Uterus (tissue), 4 donors: ENCODE measurements around the gene VSTM2L. TPM values are rescaled to one million over a fixed set of nuclear protein-coding genes. Genes with fewer than 3 reads are reported as not detected.

ENCODE experiments used
- DNase-seq, 2 donors: peaks; one replicate each; pipeline ENCODE4 v3.0.0-alpha.2; 2019 to 2020
- H3K27ac ChIP-seq, 2 donors: fragments of 200-600 bp; sonication (generic); 1 replicate in 1 of 2; 2 replicates in 1 of 2; pipeline ENCODE4 v1.5.1; 2016 to 2018
- H3K27me3 ChIP-seq, 2 donors: fragments of 200-600 bp; sonication (generic); one replicate each; pipeline ENCODE4 v1.5.1; 2018 to 2019; ENCODE audit warnings: control low read depth in 1 of 2
- H3K36me3 ChIP-seq, 2 donors: fragments of 200-600 bp; sonication (generic); one replicate each; pipeline ENCODE4 v1.5.1; 2019; ENCODE audit warnings: control low read depth in 1 of 2
- H3K4me1 ChIP-seq, 2 donors: fragments of 200-600 bp; sonication (generic); one replicate each; pipeline ENCODE4 v1.5.1; 2018 to 2019; ENCODE audit warnings: control low read depth in 1 of 2
- H3K4me3 ChIP-seq, 2 donors: fragments of 200-600 bp; sonication (generic); 1 replicate in 1 of 2; 2 replicates in 1 of 2; pipeline ENCODE4 v1.5.1; 2018 to 2019; ENCODE audit warnings: mild to moderate bottlenecking in 1 of 2
- H3K9me3 ChIP-seq, 2 donors: fragments of 200-600 bp; sonication (generic); one replicate each; pipeline ENCODE4 v1.5.1; 2019; ENCODE audit warnings: control low read depth in 1 of 2
- CTCF ChIP-seq, 4 experiments: fragments of 200-600 bp in 2 of 4; fragments of 450-650 bp in 2 of 4; sonication (generic) in 2 of 4; IDR thresholded peaks; one replicate each; pipeline ENCODE4 v1.5.1; 2016 to 2019; ENCODE audit warnings: antibody characterized with exemption in 4 of 4, mild to moderate bottlenecking in 2 of 4, moderate library complexity in 1 of 4
- POLR2A ChIP-seq, 2 donors: fragments of 450-650 bp; IDR thresholded peaks; one replicate each; pipeline ENCODE4 v1.6.1; 2016; ENCODE audit warnings: antibody characterized with exemption in 2 of 2, mild to moderate bottlenecking in 1 of 2, moderate library complexity in 1 of 2
- intact Hi-C: fragments of 100-400 bp; cut with DNase I; formaldehyde crosslinking; loops from one replicate; pipeline ENCODE4 v1.15.1; 2023; ENCODE audit warnings: low total_unique reads
- total RNA-seq, 4 donors: library from RNA; depleted of rRNA in 3 of 4; stranded (reverse); fragments of >200 nt in 3 of 4; gene quantifications; one replicate each; pipeline versions ENCODE4 v1.1.0 to v1.2.4, GENCODE V29; 2014 to 2023
- donor health status: DM: yes; HTN: yes; CAD: no.

VSTM2L gene
- total RNA-seq, 4 donors from 2014 or later: 0.29 to 5.7 (median 0.73) TPM

- no peak for TF ChIP-seq POLR2A (IDR thresholded peaks at IDR 0.05)
- TF ChIP-seq CTCF (IDR thresholded peaks at IDR 0.05): no peak
- no peak overlapping the region for H3K4me3 ChIP-seq
- H3K4me1 ChIP-seq: peaks cover 0 to 9% of the 10 kb centered on the region in 2 donors
- H3K36me3 ChIP-seq: no peaks in the 10 kb centered on the region
- intact Hi-C loops: no loop called here
- peak; percentile 53 to 65 for DNase-seq
- H3K27me3 ChIP-seq: no peaks in the 10 kb centered on the region
- H3K9me3 ChIP-seq: no peaks in the 10 kb centered on the region
- H3K27ac ChIP-seq: no peak overlapping the region
Observed at GRCh38 chr20:37915800-37916570, 13.1 kb downstream of the VSTM2L start.

GRCh38 chr20:37917461-37917860, 14.5 kb downstream of the VSTM2L start:
- peaks cover 0 to 9% of the 10 kb centered on the region in 2 donors for H3K4me1 ChIP-seq
- no peak for DNase-seq
- intact Hi-C loops: no loop called here
- TF ChIP-seq CTCF (IDR thresholded peaks at IDR 0.05) (no peak), POLR2A (IDR thresholded peaks at IDR 0.05) (no peak)
- H3K36me3 ChIP-seq: no peaks in the 10 kb centered on the region
- no peak overlapping the region for H3K4me3 ChIP-seq
- H3K27me3 ChIP-seq: no peaks in the 10 kb centered on the region
- no peaks in the 10 kb centered on the region for H3K9me3 ChIP-seq
- H3K27ac ChIP-seq: no peak overlapping the region

- Histone ChIP-seq H3K27ac (no peak overlapping the region), H3K27me3 (no peaks in the 10 kb centered on the region), H3K36me3 (no peaks in the 10 kb centered on the region), H3K9me3 (no peaks in the 10 kb centered on the region), H3K4me3 (no peak overlapping the region), H3K4me1 (peaks cover 0 to 9% of the 10 kb centered on the region in 2 donors)
- intact Hi-C loops: no loop called here
- DNase-seq: no peak
- TF ChIP-seq POLR2A (IDR thresholded peaks at IDR 0.05) (no peak), CTCF (IDR thresholded peaks at IDR 0.05) (no peak)
Observed at GRCh38 chr20:37918035-37918434, 15.1 kb downstream of the VSTM2L start.

GRCh38 chr20:37919389-37920040, 16.6 kb downstream of the VSTM2L start:
- TF ChIP-seq CTCF (IDR thresholded peaks at IDR 0.05) (no peak), POLR2A (IDR thresholded peaks at IDR 0.05) (no peak)
- no peaks in the 10 kb centered on the region for H3K36me3 ChIP-seq
- H3K27ac ChIP-seq: no peak overlapping the region
- intact Hi-C loops: no loop called here
- peaks cover 0 to 8% of the 10 kb centered on the region in 2 donors for H3K4me1 ChIP-seq
- H3K27me3 ChIP-seq: no peaks in the 10 kb centered on the region
- no peaks in the 10 kb centered on the region for H3K9me3 ChIP-seq
- no peak overlapping the region for H3K4me3 ChIP-seq
- no peak for DNase-seq

- peaks cover 0 to under 1% of the 10 kb centered on the region in 2 donors for H3K4me1 ChIP-seq
Observed at GRCh38 chr20:37920270-37920669, 17.3 kb downstream of the VSTM2L start.

More at GRCh38 chr20:37920270-37920669, 17.3 kb downstream of the VSTM2L start:
- Histone ChIP-seq H3K27me3 (no peaks in the 10 kb centered on the region), H3K9me3 (no peaks in the 10 kb centered on the region), H3K36me3 (no peaks in the 10 kb centered on the region), H3K4me3 (no peak overlapping the region), H3K27ac (no peak overlapping the region)
- no peak for DNase-seq
- TF ChIP-seq CTCF (IDR thresholded peaks at IDR 0.05): no peak
- no peak for TF ChIP-seq POLR2A (IDR thresholded peaks at IDR 0.05)
- intact Hi-C loops: no loop called here
